Stomach smooth muscle (tissue), 2 donors: ENCODE results near the gene FOXL3.
"Not testable (repeated sequence)": the region's sequence is repeated elsewhere in the genome, so short reads cannot be mapped to it uniquely, and the experiment has no call there.

Source experiments
- H3K27ac ChIP-seq: one replicate; pipeline ENCODE4 v1.7.0; 2013; ENCODE audit warnings: mild to moderate bottlenecking, low read length, inconsistent platforms
- H3K27me3 ChIP-seq, 2 donors: one replicate each; pipeline ENCODE4 v1.7.0; 2013; ENCODE audit warnings: low read length in 2 of 2; ENCODE audit not compliant: insufficient read depth in 2 of 2, control insufficient read depth in 1 of 2
- H3K36me3 ChIP-seq, 2 donors: one replicate each; pipeline ENCODE4 v1.7.0; 2013; ENCODE audit warnings: low read length in 2 of 2; ENCODE audit not compliant: control insufficient read depth in 2 of 2, insufficient read depth in 2 of 2
- H3K4me1 ChIP-seq: one replicate; pipeline ENCODE4 v1.7.0; 2013; ENCODE audit warnings: low read length; ENCODE audit not compliant: control insufficient read depth, insufficient read depth
- H3K4me3 ChIP-seq, 2 donors: one replicate each; pipeline ENCODE4 v1.7.0; 2013; ENCODE audit warnings: low read length in 2 of 2
- H3K9ac ChIP-seq, 2 donors: one replicate each; pipeline ENCODE4 v1.7.0; 2013; ENCODE audit warnings: low read length in 2 of 2, mild to moderate bottlenecking in 1 of 2
- H3K9me3 ChIP-seq, 2 donors: one replicate each; pipeline ENCODE4 v1.7.0; 2013; ENCODE audit warnings: low read length in 2 of 2; ENCODE audit not compliant: control insufficient read depth in 2 of 2
- donor health status: healthy.
- donor health status: Pancreatic carcinoma.

The FOXL3 gene

GRCh38 chr7:336149-336533, 46.2 kb downstream of the FOXL3 start:
- not testable (repeated sequence) for H3K9ac ChIP-seq, H3K27ac ChIP-seq, H3K4me3 ChIP-seq, H3K36me3 ChIP-seq, H3K27me3 ChIP-seq, H3K9me3 ChIP-seq
- peaks cover 16% of the 10 kb centered on the region for H3K4me1 ChIP-seq

GRCh38 chr7:336810-337566, 47.0 kb downstream of the FOXL3 start:
- Histone ChIP-seq H3K4me1 (peaks cover 16% of the 10 kb centered on the region), H3K27ac (no peak overlapping the region), H3K4me3 (no peak overlapping the region), H3K9ac (no peak overlapping the region), H3K27me3 (no peaks in the 10 kb centered on the region), H3K36me3 (no peaks in the 10 kb centered on the region), H3K9me3 (no peaks in the 10 kb centered on the region)

GRCh38 chr7:337567-337951, 47.6 kb downstream of the FOXL3 start:
- H3K36me3 ChIP-seq: no peaks in the 10 kb centered on the region
- H3K27ac ChIP-seq: no peak overlapping the region

GRCh38 chr7:338295-339061, 48.5 kb downstream of the FOXL3 start:
- H3K9me3 ChIP-seq: no peaks in the 10 kb centered on the region
- no peaks in the 10 kb centered on the region for H3K27me3 ChIP-seq
- no peak overlapping the region for H3K9ac ChIP-seq
- H3K4me3 ChIP-seq: no peak overlapping the region
- no peaks in the 10 kb centered on the region for H3K36me3 ChIP-seq
- no peak overlapping the region for H3K27ac ChIP-seq
- peaks cover 5% of the 10 kb centered on the region for H3K4me1 ChIP-seq

More at GRCh38 chr7:337567-337951, 47.6 kb downstream of the FOXL3 start:
- no peak overlapping the region for H3K4me3 ChIP-seq
- H3K4me1 ChIP-seq: peaks cover 14% of the 10 kb centered on the region
- H3K9ac ChIP-seq: no peak overlapping the region
- no peaks in the 10 kb centered on the region for H3K27me3 ChIP-seq
- no peaks in the 10 kb centered on the region for H3K9me3 ChIP-seq

- no peak overlapping the region for H3K9ac ChIP-seq
- H3K36me3 ChIP-seq: no peaks in the 10 kb centered on the region
- H3K4me1 ChIP-seq: no peaks in the 10 kb centered on the region
- H3K4me3 ChIP-seq: no peak overlapping the region
- no peaks in the 10 kb centered on the region for H3K27me3 ChIP-seq
- H3K27ac ChIP-seq: no peak overlapping the region
- no peaks in the 10 kb centered on the region for H3K9me3 ChIP-seq
These were observed 49.0 kb downstream of the FOXL3 start for GRCh38 chr7:339062-339342.

GRCh38 chr7:339696-340095, 49.7 kb downstream of the FOXL3 start:
- H3K27ac ChIP-seq: no peak overlapping the region
- H3K4me1 ChIP-seq: no peaks in the 10 kb centered on the region
- H3K36me3 ChIP-seq: no peaks in the 10 kb centered on the region
- H3K4me3 ChIP-seq: no peak overlapping the region
- H3K9me3 ChIP-seq: no peaks in the 10 kb centered on the region
- H3K9ac ChIP-seq: no peak overlapping the region
- no peaks in the 10 kb centered on the region for H3K27me3 ChIP-seq

GRCh38 chr7:340200-340937, 50.4 kb downstream of the FOXL3 start:
- no peaks in the 10 kb centered on the region for H3K36me3 ChIP-seq
- H3K9me3 ChIP-seq: no peaks in the 10 kb centered on the region
- no peak overlapping the region for H3K9ac ChIP-seq
- no peak overlapping the region for H3K27ac ChIP-seq
- H3K27me3 ChIP-seq: no peaks in the 10 kb centered on the region
- H3K4me1 ChIP-seq: no peaks in the 10 kb centered on the region
- H3K4me3 ChIP-seq: no peak overlapping the region
